DMS79 treated with DMSO at 0.1 percent for 48 hours (cell line): Measurements from ENCODE around the gene MGAT4A.
"Not testable (repeated sequence)": the region's sequence is repeated elsewhere in the genome, so short reads cannot be mapped to it uniquely, and the experiment has no call there.

Experiments
- DNase-seq: peaks from one replicate; lab custom pipeline; 2025; lab: John Stamatoyannopoulos, UW

The MGAT4A gene

DNA sequence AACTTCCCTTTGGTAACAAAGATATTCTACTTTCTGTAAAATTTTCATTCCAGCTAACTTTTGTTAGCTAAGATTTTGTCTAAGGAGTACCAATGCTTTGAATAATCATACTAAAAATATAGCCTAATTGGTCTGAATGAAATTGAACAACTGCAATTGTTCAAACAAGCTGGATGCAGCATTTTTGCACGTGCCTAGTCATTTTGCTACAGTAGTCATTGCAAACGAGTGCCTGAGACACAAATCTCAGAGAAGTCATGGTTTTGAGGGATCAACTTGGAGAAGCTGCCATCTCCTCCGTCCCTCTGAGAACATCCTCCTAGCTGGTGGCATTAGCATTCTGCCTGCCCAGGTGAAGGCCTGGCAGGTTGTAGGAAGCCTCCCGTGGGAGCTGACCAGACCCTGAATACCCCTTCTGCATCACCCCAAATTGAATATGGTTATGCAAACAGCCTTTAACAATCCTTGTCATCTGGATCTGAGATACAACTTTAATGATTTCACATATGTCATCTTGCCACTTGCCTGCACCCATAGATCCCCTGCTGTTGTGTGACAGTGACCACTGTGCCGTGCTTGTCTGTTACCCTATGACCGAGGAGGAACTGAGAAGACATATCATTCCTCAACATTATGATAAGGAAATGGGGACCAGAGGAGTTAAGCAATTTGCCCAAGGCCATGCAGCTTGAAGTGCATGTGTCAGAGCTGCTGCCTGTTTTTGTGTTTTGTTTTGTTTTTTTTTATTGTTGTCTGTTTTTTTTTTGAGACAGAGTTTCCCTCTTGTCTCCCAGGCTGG, 29.1 kb upstream of the MGAT4A start:
- DNase-seq, result no peak

DNA sequence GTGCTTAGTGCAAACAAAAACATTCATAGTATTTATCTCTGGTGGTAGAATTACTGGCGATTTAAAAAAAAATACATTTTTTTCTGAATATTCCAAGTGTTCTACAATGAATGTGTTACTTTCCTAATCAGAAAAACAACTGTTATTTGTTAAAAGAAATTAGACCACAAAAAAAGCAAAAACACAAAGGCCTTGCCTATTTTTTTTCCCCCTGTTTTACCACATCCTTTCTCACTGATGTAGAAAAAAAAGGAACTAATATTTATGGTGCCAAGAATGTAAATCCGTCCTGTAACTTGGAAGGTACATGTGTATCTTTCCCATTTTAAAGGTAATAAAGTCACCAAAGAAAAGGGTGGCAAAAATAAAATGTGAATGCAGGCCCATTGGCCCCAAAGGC, 28.4 kb upstream of the MGAT4A start:
- no peak for DNase-seq

DNA sequence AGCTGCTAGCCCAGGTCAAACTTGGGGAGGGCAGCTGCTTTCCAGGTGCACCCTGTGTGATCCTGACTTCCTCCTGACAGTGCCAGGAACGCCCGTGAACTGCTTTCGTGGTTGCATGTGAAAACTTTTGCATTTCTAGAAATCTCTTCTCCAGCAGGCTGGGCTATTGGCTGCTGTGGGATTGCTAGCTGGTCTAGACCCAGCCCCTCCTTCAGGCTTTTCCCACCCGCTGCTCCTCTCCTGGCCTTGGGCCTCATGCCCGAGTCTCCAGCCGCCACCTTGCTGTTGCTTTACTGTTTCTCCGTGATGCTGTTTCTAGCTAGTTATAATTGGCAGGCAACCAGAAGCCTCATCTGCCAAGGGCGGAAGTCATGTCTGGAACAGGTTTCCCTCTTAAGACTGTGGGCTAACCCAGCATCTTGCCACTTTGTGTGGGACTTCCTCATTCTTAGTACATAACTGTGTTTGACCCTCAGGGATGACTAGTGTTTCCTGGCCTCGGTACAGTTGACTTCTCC, 27.0 kb upstream of the MGAT4A start:
- DNase-seq, result peak; percentile 46

DNA sequence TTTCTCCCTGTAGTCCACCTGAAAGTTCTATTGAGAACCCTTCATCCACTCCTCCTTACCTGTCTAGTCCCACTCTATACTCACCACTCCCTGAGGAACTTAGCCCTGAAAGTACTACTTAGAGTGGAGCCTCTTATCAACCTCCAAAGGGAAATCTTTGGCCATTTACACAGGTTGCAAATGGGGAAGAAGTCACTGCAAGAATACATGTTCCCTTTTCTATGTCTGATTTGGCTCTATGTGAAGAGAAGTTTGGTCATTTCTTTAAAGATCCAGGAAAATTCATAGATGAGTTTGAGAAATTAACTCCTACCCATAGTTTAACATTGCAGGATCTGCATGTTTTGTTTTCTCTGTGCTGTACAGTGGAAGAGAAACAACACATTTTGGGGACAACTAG, 22.9 kb upstream of the MGAT4A start:
- DNase-seq, result no peak

DNA sequence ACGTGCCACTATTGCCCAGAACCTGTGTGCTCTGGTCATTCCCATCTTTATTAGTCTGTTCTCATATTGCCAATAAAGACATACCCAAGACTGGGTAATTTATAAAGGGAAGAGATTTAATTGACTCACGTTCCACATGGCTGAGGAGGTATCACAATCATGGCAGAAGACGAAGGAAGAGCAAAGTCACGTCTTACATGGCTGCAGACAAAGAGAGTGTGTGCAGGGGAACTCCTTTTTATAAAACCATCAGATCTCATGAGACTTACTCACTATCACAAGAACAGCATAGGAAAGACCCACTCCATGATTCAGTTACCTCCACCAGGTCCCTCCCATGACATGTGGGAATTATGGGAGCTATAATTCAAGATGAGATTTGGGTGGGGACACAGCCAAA, 21.8 kb upstream of the MGAT4A start:
- not testable (repeated sequence) for DNase-seq

DNA sequence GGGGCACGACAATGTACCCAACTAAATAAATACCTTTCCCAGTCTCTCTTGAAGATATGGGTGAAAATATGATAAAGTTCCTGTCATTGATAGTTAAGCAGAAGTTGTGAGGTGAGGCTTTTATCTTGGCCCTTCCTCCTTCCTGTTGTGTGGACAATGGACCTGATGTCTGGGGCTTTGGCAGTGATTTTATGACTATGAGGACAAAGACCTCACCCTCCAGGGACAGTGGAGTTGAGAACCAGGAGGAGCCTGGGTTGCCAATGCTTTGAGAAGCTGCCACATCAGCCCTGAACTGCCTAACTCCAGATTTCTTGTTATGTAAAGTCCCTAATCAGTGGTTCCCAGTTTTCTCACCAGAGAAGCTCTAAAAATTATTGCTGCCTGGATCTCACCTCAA, 20.8 kb upstream of the MGAT4A start:
- DNase-seq, result no peak

DNA sequence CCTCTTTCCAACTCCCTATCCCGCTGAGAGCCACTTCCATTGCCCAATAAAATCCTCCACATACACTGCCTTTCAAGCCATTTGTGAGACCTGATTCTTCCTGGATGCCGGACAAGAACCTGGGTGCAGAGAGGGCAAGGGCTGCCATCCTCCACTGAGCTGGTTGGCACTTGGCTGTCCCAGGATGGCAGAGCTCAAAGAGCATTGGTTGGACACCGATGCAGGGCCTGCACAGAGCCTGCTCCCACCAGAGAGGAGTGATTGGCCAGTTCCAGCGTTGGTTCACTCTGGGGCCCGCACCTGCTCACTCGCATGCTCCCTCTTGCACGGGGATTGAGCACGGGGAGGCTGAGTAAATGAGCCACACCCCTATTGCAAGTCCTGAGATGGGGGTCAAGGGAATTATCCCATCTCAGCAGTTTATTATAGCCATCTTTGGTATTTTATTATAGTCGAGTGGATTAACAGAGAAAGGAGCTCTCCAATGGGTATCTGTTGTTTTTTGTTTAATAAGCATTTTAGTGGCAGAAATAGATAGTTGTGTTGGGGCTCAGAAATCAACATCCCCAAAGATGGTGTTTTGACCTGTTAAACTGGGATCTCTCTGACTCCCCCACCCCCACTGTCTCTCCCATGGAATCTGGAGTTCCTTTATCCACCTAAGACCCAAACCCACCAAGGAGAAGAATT, 19.8 kb upstream of the MGAT4A start:
- DNase-seq, result no peak

DNA sequence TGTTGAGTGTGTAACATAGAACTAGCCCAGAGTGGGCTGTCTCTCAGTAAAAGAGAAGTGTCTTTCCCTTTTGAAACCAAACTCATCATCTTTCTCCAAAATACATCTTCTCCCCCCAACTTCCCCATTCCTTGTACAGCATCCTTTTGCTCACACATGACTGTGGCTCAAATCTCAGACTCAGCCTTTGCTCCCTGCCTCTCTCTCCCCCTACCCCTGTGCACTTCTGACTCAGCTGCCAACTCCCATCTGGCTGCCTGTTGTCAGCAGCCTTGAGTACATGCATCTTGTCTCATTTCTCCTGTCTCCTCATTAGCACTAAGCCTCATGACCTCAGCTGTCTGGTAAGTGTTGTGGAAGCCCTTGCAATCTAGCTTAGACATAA, 18.1 kb upstream of the MGAT4A start:
- DNase-seq, result no peak

DNA sequence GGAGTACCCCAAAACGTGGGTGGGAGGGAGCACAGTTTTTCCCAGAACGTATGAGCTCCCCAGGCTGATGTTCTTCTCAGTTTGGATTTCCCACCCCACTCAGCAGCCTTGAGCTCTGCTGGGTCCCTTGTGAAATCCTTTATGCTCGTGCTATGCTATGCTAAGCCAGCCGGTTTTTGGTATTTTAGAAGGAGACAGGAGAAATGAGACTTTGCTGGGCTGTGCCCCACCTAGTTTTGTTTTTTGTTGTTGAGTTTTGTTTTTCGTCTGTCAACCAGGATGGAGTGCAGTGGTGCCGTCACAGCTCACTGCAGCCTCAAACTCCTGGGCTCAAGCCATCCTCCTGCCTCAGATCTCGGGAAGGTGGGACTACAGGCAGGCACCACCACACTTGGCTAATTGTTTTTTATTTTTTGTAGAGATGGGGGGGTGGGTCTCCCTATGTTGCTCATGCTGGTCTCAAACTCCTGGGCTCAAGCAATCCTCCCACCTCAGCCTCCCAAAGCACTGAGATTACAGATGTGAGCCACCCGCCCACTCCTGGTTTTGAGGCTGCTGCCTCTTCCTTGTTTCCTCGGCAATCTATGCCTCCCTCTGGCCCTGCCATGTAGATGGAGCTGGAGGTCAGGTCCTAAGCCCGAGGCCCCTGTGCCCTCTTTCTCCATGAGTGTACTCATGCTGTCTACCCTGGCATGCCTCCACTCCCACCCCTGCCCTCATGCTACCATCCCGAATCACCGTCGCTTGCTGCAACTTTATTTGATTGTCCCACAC, 17.5 kb upstream of the MGAT4A start:
- no peak for DNase-seq

DNA sequence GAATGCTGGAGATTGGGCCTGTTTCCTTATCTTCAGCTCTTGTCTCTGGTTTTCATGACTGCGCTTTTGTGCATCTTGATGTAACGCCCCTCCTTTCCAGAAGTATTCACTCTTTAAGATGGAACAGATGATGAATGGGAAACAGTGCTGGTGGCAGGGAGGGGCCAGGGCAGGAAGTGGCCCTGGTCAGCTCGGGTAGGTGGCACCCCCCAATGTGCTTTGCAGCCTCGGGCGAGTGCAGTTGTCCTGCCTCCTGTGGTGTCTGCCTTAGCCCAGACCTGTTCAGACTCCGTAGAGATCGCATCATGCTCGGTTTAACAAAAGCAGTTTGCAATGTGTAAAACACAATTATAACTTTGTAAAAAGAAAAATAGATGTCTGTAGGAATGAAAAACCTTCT, 17.0 kb upstream of the MGAT4A start:
- DNase-seq, result no peak

DNA sequence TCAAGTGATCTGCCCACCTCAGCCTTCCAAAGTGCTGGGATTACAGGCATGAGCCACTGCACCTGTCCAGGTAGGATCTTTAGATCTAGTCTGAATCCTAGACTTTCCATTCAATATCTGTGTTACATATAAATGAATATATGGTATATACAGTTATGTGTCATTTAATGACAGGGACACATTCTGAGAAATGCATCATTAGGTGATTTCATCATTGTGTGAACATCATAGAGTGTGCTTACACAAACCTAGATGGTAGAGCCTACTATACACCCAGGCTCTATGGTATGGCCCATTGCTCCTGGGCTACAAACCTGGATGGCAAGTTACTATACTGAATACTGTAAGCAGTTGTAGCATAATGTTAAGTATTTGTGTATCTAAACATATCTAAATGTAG, 15.5 kb upstream of the MGAT4A start:
- no peak for DNase-seq

DNA sequence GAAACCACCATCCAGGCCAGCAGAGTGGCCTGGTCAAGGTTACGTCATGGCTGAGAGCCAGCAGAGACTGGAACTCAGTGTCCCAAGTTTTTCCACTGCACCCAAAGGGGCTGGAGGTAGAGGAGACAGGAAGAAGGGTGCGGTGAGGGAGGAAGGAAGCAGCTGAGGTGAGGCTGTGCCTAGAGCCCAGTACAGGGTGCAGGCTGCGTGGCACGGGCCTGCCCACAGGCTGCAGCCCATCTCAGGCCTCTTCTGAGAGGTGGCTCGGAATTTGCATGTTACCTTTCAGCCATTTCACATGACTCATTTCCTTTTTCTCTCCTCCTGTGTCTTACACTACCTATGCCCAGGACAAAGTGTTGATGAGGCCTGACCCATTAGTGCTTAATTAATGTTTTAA, 13.7 kb upstream of the MGAT4A start:
- DNase-seq, result no peak

DNA sequence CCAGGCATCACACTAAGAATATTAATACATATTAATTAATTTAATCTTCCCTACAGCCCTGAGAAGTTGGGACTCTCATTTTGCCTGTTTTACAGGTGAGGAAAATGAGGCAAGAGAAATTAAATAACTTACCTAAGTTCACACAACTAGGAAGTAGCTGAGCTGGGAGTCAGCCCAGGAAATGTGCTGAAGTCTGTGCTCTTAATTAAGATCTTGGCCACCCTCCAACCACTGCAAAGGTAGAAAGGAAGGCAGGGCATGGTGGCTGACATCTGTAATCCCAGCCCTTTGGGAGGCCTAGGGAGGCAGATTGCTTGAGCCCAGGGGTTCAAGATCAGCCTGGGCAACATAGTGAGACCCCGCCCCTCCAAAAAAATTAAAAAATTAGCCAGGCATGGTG, 12.9 kb upstream of the MGAT4A start:
- DNase-seq, result peak; percentile 39

DNA sequence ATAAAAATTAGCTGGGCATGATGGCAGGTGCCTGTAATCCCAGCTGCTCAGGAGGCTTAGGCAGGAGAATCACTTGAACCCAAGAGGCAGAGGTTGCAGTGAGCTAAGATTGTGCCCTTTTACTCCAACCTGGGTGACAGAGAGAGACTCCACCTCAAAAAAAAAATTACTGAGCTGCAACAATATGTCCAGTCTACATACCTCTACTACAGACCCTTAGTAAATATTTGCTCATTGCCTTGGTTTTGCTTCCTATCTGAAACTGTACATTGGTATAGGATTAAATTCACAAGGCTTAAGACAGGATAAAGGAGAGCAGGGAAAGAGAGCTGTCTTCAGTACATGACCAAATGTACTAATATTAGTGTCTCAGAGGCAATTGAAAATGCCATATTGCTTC, 8.1 kb upstream of the MGAT4A start:
- DNase-seq, result no peak

DNA sequence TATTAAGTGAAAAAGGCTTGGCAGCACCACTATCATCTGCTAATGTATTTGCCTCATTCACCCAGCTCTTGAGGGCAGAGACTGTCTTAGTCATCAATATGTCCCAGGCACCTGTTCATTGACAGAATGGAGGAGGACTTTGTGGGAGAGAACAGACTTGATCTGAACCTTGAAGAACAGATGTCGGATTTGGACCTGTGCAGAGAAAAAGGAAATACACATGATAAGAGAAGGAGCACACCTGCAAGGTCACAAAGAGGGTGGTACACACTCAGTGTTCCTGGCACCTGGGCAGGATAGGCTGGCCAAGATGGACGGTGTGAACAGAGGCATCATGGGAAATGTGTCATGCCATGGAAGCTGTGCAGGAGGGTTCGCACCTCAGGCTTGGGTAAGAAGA, 7.4 kb upstream of the MGAT4A start:
- DNase-seq, result no peak

DNA sequence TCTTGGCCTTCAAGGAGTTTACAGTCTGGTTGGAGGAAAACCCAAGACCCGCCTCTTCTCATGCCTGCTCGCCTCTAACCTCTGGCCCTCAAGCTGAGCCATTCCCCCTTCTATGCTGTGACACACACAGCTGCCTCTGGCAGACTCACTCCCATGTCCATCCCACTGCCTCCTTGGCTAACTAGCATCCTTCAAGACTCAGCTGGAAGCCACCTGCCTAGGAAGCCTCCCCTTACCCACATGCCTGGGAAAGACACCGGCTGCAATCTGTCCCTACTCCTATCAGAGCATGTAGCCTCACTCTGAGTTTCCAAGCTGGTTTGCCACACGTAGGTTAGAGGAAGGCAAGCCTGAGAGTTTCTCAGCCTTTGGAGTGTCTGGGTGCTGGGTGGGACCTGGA, 6.9 kb upstream of the MGAT4A start:
- no peak for DNase-seq

DNA sequence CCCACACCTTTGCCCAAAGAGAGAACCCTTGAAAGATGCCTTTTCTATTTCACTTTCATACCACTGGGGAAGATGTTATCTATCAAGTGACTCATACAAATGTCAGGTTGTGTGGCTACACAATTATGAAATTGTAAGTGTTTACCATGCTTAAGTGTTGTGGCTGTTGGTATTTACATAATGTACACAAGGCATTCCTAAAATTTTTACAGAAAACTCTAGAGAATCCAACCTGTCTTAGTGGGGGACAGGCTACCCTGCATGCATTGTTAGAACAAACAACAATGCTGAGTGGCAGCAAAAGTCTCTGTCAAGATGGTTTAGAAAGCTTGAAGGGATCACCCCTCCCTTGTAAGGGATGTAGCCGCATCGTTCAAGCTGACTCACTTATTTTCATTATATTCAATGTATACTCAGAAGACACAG, 5.5 kb upstream of the MGAT4A start:
- DNase-seq, result no peak

DNA sequence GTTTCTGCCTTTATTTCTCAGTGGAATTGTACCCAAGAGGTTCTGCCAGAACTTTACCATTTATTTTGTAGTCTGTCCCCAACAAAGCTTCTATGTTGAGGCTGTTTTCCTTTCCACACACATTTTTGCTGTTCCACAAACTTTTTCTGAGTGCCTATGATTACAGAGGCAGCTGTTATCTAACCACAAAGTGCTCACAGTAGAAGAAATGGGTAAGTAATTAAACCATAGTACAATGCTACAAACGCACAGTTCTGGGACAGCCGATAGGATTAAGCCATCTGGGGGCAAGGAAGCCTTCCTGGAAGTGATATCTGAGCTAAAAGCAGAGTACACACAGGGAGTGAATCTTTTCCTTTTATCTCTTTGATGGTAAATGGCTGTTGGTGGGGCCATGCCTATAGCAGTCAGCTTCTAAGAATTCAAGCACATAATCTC, 3.9 kb upstream of the MGAT4A start:
- DNase-seq, result no peak

DNA sequence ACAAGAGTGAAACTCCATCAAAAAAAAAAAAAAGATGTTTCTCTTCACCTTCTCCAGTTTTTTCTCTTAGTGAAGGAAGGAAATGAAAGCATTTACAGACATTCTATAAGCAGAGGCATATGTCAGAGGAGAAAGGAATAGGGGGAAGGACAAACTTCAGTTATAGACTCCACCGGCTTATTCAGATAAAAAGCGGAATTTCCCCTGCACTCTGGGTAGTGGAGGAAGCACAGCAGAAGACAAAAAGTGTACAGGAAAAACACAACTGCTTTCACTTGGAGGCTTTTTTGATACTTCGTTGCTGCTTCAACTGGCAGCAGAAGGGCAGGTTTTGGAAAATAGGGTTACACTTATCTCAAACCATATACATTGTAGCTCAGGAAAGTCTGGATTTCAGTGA, 3.2 kb upstream of the MGAT4A start:
- no peak for DNase-seq

DNA sequence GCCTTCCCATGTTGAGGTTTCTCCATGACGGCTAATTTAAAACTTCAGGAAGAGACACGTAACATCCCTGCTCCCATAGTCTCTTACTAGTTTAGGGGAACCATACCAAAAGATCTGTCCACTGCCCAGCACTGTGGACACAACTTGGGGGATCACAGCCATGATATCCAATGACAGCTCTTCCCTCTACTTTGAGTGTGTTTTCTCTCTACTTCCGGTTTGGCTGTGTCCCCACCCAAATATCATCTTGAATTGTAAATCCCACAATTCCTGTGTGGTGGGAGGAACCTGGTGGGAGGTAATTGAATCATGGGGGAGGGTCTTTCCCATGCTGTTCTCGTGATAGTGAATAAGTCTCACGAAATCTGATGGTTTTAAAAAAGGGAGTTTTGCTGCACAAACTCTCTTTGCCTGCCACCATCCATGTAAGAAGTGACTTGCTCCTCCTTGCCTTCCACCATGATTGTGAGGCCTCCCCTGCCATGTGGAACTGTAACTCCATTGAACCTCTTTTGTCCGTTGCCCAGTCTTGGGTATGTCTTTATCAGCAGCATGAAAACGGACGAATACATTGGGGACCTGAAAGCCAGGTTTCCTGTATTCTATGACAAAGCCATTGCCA, 1.6 kb upstream of the MGAT4A start:
- no peak for DNase-seq

DNA sequence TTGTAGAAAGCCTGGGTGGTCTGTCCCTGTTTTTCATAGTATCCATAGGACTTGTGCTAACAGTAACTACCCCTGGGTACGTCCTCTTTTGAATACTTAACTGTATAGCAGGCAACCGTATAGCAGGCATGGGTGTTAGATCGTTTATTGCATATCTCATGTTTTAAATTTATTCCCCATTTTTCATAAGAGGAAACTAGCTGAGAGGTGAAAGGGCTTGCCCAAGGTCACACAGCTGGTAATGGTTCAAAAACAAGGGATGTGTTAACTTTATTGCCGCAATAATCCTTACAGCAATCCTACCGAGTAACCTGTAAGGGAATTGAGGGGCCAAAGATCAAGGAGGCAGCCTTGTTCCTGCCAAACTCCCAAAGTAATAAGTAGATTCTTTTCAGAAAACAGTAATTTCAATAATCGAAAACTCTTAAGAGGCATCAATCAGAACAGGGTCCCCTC, 990 bp upstream of the MGAT4A start:
- DNase-seq, result peak; percentile 16

DNA sequence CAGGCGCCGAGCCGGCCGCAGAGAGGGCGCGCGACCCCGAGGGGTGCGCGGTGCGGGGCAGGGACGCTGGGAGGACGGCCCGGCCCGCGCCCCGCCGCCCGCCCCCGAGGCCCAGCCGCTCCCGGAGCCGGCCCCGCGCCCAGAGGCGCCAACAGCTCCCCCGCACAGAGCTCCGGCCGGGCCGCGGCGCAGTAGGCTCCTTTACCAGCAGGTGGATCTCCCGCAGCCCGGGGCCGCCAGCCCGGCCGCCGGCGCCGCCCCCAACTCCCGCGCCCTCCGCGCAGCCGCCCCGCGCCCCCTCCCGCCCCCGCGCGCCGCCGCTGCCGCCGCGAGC, 258 bp downstream of the MGAT4A start:
- DNase-seq, result no peak
